IPS DF 19.7 (cell line): ENCODE results near the gene DAND5.

Experiments
- DNase-seq: peaks from one replicate; pipeline ENCODE4 v3.0.0-alpha.2; 2013; ENCODE audit warnings: low read depth, low spot score

Gene DAND5

DNA sequence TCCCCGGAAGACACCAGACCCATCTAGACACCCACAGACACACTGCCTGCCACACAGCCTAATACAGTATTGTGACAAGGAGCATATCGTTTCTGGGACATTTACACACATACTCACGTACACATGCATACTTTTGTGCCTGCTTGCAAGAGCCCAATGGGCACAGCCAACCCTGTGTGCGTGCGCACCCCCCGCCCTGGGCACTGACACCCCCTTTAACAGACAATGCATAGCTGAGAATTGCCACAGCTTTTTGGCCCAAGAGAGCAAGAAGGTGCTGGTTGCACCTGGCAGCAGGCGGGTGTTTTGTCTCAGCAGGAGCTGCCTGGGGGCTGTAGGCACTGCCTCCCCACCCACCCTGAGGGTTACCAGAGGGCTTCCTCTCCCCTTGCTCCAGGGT, 24.2 kb downstream of the DAND5 start:
- DNase-seq: no peak

DNA sequence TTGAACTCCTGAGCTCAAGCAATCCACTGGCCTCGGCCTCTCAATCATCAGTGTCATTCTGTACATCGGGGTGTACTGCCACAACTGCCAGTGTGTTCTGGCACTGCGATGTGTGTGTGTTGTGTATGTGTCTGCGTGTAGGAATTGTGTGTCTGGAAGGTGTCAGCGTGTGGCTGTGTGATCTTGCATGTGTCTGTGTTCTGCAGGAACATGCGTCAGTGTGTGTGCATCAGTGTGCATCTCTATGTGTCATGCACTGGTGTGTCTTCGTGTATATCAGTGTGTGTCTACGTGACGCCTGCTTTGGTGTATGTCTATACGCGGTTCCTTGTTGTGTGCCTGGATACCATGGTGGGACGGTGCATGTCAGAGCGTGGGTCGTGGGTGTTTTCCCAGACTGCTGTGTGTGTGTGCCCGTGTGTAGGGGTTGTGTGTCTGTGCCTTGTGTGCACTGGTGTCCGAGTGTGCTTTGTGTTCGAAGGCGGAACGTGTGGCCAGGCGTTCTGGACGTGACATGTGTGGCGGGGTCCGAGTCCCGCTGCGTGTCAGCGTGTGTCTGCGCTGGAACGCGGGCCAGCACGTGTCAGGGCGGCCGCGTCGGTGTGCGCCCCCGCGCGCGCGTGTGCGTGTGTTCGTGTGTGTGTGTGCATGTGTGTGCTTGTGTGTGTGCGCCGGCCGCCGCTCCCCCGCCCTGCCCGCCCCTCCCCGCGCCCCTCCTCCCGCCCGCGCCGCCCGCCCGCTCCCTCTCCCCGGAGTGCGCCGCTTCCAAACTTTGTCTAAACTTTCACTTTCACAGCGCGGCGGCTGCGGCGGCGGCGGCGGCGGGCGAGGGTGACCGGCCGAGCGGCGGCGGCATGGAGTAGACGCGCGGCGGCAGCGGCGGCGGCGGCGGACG, 25.6 kb downstream of the DAND5 start, which contains the start of gene NFIX:
TSS of gene NFIX (plus strand) at position 775 of the 895 bp plus-strand sequence. CDS start 363 bp downstream, outside the sequence.
- no peak for DNase-seq

DNA sequence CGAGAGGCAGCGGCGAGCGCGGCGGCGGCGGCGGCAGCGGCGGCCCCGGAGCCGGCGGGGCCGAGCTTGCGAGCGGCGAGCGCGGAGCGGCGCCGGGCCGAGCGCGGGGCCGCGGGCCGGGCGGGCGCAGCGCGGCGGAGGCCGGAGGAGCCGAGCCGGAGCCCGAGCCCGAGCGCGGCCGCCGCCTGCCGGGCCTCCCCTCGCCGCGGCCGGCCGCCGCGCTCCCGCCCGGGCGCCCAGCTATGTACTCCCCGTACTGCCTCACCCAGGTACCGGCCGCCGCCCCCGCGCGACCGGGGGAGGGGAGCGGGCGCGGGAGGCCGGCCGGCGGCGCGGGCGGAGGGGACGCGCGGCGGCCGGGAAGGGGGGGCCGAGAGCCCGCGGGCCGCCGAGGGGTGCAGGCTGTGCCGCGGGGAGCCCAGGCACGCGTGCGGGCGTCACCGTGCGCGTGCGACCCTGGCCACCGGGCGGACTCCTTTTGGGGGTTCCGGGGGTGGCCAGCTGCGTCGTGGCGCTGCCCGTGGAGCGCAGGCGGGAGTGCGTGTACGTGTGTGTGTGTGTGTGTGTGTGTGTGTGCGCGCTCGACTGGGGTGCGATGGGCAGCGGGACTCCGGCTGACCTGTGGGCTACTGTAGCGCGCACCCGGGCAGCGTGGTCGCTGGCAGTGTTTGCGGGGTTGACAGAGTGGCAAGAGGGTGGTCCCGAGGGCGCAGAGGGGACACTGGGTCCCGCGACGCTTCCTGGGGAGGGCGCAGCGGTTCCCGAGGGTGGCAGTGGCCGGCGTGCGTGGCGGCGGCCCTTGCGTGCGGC, 26.4 kb downstream of the DAND5 start:
- no peak for DNase-seq

DNA sequence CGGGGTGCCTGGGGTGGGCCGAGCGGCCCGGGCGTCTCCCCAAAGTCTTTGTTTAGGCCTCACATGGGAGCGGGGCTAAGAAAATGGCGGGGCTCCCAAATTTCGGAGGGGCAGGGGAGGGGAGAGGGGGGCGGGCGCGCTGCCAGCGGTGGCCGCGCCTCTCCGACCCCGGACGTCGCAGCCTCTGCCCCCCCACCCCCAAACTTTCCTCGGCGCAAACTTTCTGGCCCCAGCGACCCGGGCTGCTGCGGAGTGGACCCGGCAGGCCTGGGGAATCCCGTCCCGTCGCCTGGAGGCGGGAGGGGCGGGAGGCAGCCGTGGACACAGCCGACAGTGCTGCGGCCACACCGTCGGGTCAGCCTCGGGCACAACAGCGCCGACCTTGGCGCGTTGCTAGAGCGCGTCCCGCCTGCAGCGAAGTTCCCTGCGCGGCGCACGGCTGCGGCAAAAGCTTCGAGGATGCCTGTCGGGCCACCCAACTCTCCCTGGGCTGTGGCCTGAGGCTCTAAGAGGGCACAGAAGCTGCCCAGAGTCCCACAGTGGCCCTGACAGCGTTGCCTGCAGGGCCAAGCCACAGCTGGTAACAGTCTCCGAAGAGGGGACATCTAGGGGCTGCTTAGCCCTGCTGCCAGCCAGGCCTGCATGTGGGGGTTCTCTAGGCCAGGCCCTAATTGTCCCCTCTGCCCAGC, 27.2 kb downstream of the DAND5 start:
- no peak for DNase-seq

DNA sequence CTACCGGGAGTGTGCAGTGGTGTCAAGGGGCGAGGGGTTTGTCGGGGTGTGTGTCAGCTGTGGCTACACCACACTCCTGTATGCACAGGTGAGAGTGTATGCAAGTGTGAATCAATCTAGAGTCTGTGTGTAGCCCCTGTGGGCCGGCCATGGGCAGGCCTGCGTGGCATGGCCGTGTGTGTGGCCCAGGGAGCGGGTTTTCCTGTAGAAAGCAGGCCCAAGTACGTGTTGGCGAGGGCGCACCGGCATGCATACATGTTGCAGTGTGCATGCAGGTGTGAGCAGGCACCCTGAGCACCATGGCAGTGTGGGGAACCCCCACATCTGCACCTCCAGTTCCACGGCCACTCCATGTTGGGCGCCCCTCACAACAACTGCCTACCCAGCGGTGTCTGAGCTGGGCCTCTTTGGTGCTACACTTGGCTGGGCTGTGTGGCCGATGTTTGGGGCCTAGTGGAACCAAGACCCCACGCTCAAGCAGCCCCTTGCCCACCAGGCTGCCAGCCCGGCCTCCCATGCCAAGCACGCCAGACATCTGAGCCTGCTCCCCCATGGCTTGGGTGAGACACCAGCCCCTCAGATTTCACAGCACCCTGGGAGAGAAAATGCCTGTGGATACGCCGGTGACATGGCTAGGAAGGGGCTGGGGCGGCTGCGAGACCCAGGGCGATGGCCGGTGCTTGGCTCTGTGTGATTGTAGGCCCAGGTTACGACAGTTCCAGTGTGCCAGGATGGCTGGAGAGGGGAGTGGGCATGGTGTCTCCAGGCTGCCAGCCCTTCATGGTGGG, 28.0 kb downstream of the DAND5 start:
- DNase-seq: no peak

DNA sequence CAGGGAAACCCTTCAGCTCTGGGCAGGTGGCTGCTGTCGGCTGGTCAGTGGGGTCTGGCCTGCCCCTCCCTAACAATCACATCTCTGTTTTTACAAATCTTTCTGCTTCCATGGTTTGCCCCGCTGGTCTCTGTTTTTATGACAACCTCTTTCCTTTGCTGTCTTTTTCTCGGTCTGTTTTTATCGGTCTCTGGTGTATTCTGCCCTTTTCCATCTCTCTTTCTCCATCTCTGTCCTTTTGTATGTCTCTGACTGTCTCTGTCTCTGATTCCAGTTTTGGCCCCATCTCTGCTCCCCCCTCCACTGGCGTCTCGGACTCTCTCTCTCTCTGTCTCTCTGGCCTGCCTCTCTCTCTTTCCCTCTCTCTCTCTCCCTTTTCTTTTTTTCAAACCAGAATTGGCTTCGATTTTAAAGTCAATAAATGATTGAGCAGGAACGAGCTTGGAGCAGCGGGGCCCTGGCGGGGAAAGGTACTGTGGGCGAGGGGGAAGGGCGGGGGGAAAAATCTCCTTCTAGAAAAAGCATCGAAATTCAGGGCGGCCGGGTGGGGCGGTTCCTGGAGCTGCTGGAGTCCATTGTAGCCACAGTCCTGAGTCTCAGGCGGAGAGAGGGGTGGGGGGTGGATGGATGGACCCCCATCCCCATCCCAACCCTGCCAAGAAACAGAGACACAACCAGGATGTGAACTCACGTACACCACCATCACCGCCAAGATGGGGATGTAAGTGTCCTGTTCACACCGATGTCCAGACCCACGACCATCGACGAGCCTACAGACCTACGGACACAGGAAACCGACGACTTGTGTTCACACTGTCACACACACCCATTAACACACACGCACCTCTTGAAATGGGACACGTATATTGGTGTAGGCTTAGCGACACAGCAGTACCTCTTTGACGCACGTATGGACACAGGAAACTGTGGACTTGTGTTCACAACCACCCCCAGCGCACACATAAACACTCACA, 28.9 kb downstream of the DAND5 start:
- no peak for DNase-seq

DNA sequence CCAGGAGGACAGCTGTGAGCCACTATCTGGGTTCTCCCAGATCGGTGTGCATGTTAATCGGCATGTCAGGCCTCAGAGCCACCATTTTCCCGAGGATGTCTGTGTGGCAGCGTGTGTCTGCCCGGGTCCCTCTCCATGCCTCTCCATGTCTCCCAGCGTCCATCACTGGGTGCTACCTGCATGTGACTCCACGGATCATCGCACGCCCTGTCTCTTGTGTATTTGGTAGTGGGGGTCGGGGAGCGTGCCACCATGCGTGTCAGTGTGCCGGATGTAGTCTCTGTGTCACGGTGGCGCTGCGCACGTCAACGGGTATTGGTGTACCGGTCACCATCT, 31.8 kb downstream of the DAND5 start:
- DNase-seq: no peak

DNA sequence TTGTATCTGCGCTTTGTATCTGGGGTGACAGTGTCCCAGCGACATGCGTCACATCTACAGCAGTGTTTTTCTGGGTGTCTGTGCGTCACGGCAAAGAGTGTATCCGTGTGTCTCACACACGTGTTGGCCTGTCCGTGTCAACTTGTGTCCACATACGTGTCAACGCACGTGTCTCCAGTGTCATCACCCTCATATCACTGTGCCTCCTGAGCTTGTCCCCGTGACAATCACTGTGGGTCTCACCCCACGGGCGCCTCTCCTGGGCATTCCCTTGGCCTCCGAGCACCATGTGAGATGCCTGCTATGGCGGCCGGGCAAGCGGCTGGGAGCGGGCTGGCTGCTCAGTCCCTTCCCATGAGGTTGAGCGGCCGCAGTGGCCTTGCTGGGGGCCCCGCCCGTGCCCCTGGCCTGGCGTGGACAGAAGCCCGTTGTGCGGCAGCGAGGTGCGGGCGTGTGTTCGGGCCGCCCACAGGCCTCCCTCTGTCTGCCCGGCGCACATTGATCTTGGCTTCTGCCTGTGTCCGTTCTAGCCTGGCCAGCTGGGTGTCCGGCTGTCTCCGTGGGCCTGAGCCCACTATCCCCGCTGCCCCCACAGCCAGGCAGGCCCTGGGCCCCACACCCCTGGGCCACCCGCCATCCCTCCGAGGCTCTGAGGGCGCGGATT, 32.3 kb downstream of the DAND5 start:
- DNase-seq: no peak

DNA sequence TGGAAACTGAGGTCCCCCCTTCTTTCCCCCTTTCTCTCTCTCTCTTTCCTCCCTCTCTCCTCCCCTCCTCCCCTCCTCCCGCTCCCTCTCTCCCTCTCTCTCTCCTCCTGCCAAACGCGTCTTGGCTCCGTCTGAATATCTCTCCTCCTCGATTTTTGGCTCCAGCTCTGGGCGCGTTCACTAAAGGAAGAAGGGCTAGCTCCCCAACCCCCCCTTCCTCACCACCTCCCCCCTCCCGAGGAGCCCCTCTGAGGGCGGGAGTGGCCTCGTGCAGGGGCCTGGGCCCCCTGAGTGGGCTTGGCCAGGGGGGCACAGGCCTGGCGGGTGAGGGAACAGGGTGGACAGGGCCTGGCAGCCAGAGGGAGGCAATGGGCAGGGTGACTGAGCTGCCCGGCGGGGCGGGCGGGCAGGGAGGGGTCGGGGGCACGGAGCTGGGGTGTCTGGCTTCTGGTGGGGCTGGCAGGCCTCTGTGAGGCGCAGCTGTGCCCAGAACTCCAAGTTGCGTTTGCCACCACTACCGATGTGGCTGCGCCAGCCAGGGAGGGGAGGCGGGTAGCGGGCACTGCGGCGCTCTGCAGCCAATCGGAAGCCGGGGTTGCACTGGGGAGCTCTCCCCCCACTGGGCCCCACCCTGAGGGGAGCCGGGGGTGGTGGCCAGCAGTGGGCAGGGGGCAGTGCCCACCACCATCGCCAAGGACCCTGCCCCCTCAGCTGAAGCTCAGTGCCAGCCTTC, 33.0 kb downstream of the DAND5 start:
- DNase-seq: no peak

DNA sequence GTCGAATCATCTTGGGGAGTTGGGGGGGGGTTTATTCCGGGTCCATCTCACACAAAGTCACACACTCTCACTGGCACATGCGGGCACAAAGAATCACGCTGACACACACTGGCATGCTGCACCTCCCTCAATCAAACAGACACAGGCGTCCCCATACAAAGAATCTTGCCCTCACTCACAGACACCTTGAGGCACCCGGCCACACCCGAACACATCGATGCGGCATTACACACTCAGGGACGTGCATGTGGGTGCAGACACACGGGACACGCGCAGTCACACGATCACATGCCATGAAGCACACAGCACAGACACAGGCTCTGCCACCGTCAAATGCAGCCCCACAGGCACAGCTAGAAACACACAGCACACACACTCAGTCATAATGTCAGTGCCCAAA, 33.7 kb downstream of the DAND5 start:
- DNase-seq: no peak

DNA sequence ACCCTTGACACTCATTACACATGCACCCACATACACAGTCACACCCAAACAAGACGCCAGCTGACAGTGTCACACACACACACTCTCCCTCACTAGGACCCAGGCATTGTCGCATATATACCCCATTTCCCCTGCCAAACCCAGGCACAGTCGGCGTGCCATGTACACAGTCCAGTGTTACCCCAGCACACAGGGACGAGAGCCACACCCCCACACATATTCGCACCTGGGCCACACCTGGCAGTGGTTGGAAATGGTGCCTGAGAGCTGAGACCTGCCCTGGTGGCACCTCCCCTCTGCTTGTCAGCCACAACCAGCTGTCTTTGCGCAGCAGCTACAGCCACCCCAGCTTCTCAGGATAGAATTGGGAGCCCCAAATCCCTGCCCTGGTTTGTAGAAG, 34.9 kb downstream of the DAND5 start:
- DNase-seq: no peak

DNA sequence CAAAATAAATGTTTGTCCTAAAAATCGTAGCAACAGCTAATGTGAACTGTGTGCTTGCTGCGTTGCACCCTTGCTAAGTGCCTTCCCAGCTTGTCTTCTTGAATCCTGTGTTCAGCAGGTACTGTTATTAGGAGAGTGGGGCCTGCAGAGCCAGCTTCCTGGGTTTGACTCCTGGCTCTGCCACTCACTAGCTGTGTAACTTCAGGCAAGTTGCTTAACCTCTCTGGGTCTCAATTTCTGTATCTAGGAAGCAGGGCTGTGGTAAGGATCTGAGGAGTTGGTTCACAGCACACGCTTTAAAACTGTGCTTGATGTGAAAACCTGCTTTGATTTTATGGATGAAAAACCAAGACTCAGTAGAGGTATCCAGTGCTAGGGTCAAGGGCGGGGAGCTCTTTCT, 35.9 kb downstream of the DAND5 start:
- DNase-seq: no peak

DNA sequence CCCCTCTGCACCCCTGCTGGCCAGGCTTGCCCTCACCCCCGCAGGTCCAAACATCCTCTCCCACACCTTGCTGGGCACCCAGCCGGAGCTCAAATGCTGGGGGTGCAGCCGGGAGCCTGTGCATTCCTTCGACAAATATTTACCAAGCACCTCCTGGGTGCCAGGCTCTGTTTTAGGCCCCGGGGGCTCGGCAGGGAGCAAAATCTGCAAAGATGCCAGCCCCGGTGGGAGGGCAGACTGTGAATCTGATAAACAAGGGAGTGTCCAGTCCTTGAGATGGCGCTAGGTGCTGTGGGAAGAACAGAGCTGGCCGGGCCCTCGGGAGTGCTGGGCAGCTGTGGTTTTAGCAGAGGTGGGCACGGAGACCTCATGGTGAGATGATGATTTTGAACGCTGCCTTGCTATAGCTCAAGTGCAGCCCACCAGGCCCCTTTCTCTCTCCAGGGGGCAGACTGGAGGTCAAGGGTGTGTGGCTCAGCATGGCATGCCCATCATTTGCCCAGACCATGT, 36.5 kb downstream of the DAND5 start:
- no peak for DNase-seq

DNA sequence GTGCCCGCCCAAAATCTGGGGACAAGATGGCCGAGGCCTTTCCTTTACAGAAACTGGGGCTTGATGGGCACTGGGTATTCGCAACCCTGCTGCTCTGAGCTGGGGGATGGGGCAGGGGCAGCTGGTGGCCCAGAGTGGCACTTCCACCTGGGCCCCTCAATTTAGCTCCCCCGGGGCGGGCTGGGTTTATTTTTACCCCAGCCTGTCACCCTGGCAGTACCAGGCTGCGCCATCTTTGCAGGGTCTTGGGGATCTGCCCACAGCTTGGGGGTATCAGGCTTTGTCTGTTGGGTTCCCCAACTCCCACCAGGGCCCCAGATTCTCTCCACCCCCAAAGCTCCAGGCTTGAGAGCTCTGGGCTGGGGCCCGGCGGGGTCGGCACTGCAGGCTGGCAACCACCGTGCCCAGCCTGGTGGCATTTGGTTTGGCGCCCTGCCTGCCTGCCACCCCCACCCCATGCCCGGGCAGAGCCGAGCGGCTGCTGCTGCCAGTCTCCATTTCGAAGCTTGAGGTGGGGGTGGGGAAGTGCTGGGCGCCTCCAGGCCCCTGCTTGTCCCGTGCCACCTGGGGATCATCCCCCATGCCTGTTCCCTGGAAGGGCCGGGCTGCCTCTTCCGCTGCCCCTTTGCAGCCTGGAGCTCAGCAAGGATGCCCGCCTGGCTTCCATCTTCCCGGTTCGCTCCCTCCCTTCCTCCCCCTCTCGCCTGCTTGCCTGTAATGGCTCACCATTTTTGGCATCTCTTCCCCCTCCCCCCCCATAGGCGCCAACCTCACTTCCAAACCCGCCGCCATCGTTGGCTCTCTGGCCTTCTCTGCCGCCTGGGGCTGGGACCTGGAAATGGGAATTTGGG, 37.3 kb downstream of the DAND5 start:
- no peak for DNase-seq

DNA sequence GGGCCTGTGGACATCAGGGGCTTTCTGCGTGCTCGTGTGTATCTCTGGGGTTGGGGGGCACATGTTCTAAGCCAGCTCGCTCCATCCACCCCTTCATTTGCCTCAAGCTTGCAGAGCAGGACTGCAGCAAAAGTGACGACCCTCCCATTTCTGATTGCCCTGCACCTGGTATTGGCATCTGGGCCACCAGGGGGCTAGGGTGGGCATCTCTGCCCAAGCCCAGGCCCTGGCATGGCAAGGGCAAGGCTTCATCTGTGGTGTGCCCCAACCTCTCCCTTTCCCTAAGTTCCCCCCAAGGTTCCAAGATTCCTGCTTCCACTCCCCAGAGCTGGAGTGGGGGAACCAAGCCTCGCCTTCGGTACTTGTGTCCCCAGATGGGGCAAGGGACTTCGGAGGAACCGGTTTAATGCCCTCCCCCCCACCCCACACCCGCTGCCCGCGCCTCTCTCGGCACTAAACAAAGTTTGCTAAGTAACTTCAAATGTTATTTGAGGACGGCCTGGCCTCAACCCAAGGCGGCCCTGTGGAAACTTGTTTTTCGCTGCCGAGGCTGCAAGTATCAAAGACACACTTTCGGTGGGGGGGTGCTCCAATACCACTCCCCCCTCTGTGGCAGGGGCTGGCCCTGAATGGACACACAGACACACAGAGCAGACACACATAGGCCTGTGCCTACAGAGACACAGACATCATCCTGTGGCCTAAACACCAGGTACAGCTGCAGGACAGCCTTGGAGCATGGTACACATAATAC, 38.1 kb downstream of the DAND5 start:
- no peak for DNase-seq

DNA sequence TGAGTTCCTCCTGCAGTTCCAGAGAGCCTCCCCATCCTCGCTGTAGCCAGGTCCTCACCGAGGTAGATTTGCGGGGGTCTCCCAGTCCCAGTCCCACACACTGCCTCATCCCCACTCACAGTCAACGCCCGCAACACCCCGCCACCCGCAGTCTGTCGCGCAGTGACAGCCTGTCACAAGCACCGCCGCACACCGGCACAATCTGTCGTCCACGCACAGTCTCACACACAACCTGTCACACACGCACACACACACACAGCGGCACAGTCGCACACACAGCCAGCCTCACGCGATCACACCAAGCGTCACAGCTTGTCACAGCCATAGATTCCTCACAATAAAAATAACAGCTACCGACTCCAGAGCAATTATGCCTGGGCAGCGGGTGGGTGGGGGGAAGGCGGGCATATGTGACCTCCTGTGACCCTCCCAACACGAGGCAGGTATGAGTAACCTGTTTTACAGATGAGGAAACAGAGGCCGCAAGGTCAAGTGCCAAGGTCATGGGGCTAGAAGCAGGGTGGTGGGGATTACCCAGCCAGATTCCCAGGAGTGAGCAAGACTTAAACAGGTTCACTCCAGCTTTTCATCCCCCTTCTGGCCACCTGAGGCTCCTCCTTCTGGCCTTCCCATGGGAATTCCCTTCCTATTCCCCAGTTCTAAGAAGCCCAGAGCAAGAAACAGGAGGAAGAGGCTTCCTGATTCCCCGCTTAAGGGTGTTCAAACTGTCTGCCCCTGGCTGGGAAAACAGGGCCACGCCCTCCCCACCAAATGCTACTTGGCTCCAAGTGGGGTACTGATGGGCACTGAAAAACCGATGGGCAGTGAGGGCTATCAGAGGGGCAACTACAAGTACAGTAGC, 39.8 kb downstream of the DAND5 start:
- no peak for DNase-seq
